SKM-1 (cell line): ENCODE measurements around the gene JPH2.

ENCODE experiments used
- DNase-seq: peaks from one replicate; lab custom pipeline; 2025; ENCODE audit not compliant: unreplicated experiment; lab: John Stamatoyannopoulos, UW

JPH2 gene

GRCh38 chr20:44187772-44188709 is 1.1 kb upstream of the JPH2 start:
- no peak for DNase-seq

- no peak for DNase-seq
Observed at GRCh38 chr20:44186674-44187053, 324 bp downstream of the JPH2 start.

DNA sequence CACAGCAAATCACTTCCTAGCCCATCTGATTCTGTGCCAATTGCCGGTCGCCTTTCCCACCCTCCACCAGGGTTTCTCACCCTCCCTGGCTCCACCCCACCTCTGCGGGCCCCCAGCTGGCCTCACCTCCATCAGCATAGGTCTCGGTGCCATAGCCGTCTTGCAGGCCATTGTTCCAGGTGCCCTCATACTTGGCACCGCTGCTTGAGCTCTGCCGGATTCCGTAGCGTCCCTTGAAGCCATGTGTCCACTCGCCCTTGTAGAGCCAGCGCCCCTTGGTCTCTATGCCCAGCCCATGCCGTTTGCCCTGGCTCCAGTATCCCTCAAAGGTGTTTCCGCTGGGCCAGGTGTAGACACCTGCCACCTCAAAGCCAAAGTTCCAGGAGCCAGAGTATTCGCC is 787 bp downstream of the JPH2 start:
- DNase-seq: no peak

GRCh38 chr20:44185574-44185973 is 1.4 kb downstream of the JPH2 start:
- no peak for DNase-seq

DNA sequence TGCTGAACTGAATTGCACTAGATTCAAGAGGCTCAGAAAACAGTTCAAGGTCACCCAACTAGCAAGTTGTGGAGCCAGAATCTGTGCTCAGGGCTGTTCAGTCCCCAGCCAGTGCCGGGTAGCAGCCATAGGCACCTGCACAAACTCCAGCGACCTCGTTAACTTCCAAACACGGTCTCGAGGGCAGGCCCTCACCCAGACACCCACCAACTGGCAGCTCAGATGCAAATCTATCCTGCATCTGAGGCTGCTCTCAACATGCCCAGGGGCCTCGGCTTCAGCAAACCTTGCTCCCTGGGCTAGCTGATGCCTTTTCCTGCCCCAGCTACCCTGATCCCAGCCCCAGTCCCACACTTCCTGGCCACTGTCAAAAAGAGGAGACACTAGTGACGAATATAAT is 3.7 kb downstream of the JPH2 start:
- DNase-seq: no peak

DNA sequence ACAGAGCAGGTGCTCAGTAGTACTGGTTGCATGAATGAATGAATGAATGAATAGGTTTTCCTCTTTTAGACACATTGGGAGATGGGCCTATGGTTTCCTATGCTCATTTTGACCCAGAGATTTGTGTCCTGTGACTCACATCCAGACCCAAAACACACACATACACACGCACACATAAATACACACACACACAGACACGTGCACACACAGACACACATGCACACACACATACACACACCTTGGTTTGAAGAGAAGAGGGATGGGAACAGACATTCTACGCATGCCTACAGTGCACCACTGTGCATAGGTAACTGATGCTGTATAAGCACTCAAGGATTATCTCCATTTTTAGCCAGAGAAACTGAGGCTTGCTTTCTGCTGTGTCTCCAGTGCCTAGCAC is 4.1 kb downstream of the JPH2 start:
- no peak for DNase-seq

DNA sequence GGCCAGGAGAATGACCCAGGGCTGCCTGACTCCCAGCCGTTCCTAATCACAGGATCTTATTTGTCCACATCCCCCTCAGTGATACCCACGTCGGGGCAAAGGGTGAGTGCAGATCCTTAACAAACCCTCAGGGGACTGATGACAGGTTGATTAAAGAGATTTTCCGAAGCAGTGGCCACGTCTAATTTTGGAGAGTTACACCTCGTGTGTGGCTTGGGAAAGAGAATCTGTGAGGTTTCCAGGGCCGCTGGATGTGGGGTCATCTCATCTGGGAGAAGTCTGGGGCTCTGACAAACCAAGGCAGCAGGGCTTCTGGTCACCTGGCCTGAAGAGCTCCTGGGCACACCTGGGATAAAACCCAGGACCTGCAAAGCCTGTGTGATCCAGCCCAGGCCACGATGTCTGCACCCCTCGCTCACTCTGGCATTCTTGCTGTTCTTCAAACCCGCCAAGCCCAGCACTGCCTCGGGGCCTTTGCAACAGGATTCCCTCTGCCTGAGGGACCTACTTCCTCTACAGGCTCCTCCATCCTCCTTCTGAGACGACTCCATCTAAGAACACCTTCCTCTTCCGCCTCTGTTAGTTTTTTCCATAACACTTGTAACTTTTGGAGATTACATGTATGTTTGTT is 4.7 kb downstream of the JPH2 start:
- no peak for DNase-seq

DNA sequence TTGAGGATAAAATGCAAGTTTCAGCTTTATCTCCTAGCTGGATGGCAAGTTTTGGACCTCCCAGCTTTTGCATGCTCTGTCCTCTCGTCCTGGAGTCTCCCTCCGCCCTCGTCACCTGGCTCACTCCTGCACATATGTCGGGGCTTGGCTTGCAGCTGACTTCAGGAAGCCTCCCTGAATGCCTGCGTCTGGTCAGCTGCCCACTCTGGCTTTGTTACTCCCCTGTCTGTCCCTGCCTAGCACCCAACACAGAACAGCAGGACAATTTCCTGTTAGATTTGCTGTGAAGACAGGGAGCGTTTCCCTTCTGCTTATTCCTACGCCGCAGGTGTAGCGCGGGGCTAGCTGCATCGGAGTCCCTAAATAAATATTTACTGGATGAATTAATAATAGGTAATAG is 5.4 kb downstream of the JPH2 start:
- DNase-seq: no peak

- no peak for DNase-seq
Observed at GRCh38 chr20:44180814-44181213, 6.2 kb downstream of the JPH2 start.

- DNase-seq: no peak
Observed at GRCh38 chr20:44176833-44177534, 10.0 kb downstream of the JPH2 start.

GRCh38 chr20:44174996-44175765 is 11.8 kb downstream of the JPH2 start:
- no peak for DNase-seq

DNA sequence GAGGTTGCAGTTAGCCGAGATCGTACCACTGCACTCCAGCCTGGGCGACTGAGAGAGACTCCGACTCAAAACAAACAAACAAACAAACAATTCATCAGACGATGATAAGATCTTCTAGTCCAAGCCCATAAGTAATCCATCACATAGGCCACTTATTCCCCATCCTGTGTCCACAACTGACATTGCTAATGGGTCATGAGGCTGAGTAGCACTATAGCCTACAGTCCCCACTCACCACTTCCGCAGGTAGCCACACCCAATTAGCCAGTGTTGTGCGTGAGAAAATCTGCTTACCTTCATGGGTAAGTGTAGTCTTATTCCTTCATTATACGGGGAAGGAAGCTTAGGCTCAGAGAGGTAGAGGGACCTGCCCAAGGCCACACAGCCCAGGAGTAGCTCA is 13.1 kb downstream of the JPH2 start:
- no peak for DNase-seq

- no peak for DNase-seq
Observed at GRCh38 chr20:44173116-44173515, 13.9 kb downstream of the JPH2 start.

DNA sequence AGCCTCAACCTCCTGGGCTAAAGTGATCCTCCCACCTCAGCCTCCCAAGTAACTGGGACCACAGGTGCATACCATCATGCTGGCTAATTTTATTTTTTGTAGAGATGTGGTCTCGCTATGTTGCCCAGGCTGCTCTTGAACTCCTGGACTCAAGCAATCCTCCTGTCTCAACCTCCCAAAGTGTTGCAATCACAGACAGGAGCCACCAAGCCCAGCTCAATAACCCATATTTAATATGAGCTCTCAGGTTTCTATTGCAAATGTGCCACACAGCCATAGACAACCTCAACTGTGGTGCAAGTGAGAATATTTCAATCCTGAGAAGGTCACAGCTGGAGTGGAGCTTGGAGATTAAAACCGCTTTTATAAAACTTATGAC is 14.4 kb downstream of the JPH2 start:
- no peak for DNase-seq

DNA sequence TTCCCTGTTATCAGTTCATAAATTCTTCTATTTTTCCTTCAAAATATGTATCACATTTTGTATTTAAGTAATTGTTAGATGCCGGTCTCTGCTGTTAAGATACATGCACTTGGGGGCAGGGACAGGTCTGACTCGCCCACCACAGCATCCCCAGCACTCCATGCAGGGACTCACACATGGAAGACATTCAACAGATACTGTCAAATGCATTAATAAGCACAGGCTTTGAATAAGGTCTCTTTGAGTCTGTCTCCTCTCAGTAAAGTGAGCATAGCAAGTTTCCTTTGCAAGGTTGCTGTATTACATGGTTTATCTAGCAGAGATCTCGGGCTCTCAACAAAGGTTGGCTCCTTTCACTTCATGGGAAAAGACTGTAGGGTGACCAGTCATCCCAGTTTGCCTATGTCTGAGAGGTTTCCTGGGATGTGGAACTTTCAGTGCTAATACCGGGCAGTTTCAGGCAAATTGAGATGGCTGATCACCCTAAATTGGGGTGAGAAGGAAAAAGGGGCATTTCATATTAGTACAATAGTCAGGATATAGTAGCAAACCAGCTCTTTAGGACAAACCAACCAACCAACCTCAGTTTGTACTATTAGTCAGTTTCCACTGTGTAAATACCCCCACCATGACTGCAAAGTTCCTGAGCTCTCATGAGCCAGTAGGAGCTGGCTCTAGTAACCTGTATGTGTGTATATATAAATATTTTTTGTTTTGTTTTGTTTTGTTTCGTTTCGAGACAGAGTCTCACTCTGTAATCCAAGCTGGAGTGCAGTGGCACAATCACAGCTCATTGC is 15.0 kb downstream of the JPH2 start:
- no peak for DNase-seq

DNA sequence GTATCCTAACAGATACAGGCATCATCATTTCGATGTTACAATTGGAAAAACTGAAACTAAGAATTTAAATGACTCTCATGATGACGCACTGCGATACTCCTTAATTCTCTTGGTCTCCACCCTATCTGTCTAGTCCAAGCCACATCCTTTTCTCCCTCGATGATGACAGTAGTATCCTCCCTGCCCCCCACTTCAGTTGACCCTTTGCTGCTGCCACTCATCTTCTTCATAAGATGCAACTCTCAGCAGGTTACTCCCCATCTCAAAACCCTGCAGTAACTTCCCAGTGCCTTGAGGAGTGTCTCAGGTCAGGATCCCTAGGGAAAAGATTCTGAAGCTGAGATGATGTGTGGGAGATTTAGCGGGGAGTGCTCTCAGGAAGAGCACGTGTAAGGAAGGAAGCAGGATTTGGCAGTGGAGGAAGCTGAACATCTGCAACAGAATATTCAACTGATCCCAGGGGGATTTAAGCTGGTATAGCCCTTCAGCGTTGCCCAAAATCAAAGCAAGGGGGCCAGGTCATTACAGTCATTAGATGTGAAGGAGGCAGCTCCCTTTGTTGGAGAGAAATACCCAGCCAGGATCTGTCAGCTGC is 16.1 kb downstream of the JPH2 start:
- DNase-seq: no peak

DNA sequence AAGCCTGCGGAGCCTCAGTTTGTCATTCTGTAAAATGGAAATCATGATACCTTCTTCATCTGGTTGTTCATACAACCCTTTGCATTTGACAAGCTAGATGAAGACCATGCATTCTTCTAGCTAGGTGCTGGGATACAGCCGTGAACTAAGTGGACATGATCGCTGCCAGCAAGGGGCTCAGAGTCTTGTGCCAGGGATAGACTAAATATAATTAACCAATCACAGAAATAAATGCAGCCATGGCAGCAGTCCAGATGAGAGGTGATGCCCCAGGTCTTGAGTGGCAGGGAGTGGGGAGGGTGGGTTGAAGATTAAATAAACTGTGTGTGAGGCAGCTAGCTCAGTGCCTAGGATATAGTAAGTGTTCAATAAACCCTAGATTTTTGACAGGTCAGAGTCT is 19.3 kb downstream of the JPH2 start:
- DNase-seq: no peak

DNA sequence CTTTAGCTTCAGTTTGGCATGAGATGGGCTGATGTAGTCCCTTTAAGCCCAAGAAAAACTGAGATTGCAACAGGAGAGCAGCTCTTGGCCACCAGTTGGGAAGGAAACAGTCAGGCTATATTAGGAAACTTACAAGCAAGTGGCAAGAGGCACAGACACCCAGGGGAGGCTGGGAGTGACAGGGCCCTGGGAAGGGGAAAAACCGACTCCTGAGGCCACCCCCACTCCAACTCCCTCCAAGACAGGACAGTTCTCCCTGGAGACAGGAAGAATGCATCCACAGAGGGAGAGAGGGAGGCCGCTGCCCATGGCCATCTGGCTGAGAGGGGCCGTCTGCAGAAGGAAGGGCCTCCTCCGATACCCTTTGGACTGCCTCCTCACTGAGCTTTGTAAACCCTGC is 20.5 kb downstream of the JPH2 start:
- DNase-seq: no peak

DNA sequence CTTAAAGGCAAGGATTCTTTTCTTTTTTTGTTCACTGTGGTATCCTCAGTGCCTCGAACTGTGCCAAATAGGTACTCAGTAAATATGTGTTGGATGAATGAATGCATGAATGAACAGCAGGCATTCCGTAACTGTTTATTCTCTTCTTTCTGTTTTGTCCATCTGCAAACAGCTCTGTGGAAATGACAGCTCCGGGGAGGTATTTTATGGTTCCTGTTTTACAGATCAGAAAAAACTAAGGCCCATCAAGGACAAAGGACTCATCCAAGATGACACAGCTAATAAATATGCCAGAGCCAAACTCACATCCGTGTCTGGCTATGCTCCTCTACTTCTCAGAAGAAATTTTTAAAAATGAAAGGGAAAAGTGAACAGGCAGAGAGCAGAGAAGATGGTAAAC is 21.0 kb downstream of the JPH2 start:
- no peak for DNase-seq

- DNase-seq: no peak
Observed at GRCh38 chr20:44160133-44160532, 26.9 kb downstream of the JPH2 start.
